ENCODE results near the gene N4BP3.
"Not testable (repeated sequence)": the region's sequence is repeated elsewhere in the genome, so short reads cannot be mapped to it uniquely, and the experiment has no call there.

N4BP3 gene, protein sequence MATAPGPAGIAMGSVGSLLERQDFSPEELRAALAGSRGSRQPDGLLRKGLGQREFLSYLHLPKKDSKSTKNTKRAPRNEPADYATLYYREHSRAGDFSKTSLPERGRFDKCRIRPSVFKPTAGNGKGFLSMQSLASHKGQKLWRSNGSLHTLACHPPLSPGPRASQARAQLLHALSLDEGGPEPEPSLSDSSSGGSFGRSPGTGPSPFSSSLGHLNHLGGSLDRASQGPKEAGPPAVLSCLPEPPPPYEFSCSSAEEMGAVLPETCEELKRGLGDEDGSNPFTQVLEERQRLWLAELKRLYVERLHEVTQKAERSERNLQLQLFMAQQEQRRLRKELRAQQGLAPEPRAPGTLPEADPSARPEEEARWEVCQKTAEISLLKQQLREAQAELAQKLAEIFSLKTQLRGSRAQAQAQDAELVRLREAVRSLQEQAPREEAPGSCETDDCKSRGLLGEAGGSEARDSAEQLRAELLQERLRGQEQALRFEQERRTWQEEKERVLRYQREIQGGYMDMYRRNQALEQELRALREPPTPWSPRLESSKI

DNA sequence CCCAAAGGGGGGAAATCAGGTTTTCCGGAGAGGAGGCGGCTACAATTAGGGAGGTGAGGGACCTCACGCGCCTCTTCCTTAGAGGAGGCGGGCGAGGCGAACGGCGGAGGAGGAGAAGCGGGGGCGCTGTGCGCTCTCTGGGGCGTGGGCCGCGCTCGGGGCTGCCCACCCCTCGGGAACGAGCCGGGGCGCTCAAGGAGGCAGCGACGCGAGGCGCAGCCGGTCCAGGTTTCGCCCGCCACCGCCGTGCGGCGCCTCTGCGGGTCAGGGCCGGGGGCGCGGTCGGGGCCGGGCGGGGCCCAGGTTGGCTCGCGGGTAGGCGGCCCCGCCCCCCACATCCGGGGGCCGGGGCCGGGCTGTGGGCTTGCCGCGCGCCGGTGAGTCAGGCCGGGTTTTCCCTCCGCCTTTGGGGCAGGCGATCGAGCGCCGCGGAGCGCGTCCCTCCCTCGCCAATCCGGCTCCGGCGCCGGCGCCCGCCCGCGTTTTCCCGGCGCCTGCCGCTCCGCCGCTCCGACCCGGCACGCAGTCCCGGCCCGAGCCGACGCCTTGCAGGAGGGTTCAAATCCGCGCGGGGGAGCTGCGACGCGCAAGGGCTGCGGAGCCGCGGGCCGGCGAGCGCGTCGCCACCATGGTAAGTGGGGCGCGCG, at the start of gene N4BP3:
Gene N4BP3 (plus strand): TSS at position 392 of the 647 bp plus-strand sequence. CDS start 6,052 bp downstream, outside the sequence.
- peak; percentile 56 for DNase-seq

- DNase-seq = no peak
These were observed 45.6 kb upstream of the N4BP3 start for GRCh38 chr5:178067755-178068154.

- no peak for DNase-seq
These were observed 45.0 kb upstream of the N4BP3 start for GRCh38 chr5:178068293-178068692.

GRCh38 chr5:178069909-178070308, 43.4 kb upstream of the N4BP3 start:
- peak; percentile 64 for DNase-seq

GRCh38 chr5:178071108-178071507, 42.2 kb upstream of the N4BP3 start:
- DNase-seq = no peak

DNA sequence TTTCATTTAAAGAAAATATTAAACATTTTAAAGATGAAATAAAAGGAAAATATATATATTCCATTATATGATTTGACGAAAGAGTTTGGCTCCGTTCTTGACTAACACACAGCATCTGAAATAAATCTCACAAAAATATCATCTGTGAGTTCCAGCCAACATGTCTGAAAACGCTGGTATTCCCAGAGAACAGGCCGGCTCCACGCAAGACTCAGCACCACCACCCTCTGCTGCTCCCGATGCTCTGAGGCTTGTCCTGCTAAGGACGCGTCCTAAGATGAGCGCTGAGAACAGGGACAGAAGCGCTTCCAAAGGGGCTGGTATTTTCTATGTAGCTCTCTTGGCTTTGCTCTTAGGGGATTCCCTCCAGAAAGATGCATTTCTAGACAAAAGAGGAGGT, 40.6 kb upstream of the N4BP3 start:
- no peak for DNase-seq

- peak; percentile 65 for DNase-seq
These were observed 38.9 kb upstream of the N4BP3 start for GRCh38 chr5:178074266-178074952.

DNA sequence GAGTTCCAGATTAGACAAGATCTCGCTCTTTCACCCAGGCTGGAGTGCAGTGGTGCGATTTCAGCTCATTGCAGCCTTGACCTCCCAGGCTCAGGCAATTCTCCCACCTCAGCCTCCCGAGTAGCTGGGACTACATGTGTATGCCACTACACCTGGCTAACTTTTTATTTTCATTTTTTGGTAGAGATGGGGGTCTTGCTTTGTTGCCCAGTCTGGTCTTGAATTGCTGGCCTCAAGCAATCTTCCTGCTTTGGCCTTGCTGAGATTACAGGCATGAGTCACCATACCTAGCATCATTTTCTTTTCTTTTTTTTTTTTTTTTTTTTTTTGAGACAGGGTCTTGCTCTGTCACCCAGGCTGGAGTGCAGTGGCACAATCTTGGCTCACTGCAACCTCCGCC, 36.4 kb upstream of the N4BP3 start:
- DNase-seq = not testable (repeated sequence)

DNA sequence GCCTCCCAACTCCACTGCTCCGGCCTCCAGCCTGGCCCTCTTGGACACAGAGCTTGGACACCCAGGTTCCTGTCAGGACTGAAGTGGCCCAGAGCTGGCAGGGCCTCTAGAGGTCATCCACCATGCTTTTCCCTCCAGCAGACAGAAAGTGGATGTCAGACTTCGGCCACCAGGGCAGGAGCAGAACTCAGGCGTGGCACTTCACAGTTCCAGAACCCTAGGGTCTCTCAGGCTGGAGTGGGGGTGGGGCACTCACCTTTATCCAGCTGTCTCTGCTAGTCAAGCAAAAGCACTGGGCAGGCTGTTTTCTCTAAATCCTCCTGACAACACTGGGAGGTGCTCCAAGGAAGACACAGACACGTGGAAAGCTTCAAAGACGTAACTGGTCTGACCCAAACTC, 35.6 kb upstream of the N4BP3 start:
- no peak for DNase-seq

DNA sequence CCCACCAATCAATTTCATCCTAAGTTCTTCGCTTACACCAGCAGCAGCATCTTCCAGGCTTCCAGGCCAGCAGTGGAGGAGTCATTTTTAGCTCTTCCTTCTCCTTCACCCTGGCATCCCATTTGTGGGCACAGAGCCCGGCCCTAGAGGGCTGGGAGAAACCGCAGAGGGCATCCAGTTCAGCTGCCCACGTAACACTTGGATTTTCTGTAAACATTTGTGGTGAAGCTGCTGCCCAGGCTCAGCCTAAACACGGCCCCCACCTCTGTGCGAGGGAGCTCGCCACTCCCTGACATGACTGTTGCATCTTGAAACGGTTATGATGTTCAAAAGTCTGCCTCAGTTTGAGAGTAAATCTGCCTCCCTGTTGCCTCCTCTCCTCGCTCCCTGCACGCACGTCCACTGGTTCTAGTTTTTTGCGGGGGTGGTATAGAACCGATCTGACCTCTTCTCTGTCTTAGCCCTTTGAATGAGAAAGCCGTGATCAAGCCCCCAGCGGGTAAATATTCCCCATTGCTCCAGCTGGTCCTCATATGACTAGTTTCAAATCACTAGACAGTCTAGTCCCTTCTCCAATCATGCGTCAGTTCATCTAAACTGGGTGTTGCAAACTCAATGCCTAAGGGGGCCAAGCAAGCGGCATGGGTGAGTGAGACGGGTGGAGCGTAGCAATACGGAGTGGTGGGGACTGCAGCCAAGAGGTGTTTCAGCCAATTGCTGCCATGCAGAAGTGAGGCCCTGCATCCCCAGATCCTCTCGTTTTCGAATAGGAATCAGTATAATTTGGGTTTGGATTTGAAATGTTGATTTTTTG, 34.9 kb upstream of the N4BP3 start:
- DNase-seq = no peak

DNA sequence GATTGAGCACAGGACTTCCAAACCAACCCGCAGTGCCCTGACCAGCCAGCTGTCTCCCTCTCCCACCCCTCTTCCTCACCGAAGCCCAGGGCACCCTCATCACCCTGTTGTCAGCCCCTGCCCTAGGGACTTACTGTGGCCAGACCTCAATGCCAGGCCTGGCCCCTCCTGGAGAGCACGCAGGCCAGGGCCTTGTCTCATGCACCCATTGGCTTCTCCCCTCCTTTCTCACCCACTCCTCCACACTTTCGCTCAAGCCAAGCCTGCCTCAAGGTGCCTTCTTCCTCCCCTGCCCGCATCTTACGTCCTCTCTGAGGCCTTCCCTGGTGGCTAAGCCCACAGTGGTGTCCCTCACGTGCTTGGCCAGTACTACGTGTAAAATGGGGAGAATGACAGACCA, 33.3 kb upstream of the N4BP3 start:
- no peak for DNase-seq

- DNase-seq = no peak
These were observed 32.5 kb upstream of the N4BP3 start for GRCh38 chr5:178080618-178081410.

DNA sequence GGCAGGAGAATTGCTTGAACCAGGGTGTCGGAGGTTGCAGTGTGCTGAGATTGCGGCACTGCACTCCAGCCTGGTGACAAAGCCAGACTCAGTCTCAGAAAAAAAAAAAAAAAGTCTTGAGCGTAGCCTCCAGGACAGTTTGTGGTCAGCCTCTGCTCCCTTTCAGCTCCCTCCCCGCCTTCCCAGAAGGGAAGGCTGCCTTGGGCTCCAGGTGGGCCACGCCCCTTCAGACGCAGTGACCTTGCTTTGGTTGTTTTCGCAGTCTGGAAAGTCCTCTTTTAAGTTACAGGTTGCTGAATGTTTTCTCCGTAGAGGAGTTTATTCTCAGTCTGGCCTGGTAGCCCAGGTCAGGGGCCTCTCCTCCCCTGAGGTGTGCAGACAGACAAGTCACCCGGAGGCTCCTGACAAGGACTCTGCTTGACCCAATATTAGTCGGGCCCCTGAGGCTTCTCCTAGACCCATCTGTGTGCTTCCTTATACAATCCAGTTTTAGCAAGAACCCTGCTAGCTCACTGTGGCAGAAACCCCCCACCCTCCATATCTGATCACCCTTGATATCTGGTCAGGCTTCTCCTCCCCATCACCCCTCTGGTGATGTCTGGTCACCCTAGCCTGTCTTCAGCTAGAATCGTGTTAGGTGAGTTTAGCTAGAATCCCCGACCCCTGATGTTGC, 31.6 kb upstream of the N4BP3 start:
- DNase-seq = no peak

DNA sequence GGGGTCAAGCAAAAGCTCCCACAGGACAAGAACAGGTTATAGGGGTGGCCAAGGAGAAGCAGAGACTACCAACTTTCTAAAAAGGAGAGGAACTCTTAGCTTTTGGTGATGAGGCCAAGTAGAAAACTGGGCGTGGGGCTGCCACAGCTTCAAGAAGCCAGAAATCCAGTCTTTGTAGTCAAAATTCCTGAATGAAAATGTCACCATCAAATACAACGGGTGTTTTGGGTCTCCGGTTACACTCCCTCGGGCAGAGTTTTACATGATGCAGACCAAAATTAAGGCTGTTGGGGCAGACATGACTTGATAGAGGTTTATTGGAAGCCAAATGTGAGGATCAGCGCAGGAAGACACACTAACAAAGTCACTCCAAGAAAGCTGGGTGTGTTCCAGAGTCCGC, 29.4 kb upstream of the N4BP3 start:
- no peak for DNase-seq

- DNase-seq = no peak
These were observed 28.0 kb upstream of the N4BP3 start for GRCh38 chr5:178085316-178085715.

DNA sequence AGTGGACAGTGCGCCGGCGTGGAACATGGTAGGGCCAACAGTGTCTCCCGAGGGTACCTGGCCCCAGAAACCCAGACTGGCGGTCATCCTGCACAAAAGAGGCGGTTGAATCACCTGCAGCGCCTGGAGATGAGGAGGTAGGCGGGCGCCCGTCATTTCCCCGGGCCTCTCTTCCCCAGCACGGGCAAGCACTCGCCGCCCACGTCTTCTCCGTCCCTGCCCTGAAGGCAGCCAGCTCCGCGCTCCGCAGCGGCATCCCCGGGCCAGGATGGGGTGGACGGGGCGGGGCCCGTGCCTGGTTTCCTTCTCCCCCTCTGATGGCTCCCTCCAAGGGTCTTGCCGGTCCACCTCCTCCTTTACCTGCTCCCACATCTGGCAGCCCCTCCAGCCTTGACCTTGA, 27.1 kb upstream of the N4BP3 start:
- DNase-seq = no peak

DNA sequence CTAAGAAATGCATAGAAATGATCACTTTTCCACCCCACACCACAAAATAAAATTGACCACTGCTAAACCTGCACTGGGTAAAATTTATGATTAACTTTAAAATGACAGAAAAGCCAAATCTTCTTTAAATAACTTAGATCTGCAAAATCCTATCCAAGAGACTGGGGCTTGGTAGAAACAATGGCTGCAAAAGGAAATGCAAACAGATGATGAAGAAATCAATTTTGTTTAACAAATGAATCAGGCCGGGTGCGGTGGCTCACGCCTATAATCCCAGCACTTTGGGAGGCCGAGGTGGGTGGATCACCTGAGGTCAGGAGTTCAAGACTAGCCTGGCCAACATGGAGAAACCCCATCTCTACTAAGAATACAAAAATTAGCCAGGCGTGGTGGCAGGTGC, 26.1 kb upstream of the N4BP3 start:
- DNase-seq = not testable (repeated sequence)

DNA sequence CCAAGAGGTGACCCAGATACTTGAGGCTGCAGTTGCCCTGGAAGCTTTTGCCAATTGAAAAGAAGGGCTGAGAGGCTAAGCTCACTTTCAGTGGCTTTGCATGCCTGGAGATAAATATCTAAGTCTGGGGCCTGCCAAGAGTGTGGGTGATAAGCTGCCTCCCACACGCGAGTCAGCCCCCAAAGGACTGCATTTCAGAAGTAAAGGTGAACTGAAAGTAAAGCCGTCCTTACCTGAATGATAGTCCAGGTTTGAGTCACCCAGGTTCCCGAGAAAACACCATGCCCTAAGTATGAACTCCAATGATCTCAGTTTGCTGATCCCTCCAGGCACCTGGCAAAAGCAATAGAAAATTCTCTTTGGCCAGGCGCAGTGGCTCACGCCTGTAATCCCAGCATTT, 22.5 kb upstream of the N4BP3 start:
- no peak for DNase-seq

- no peak for DNase-seq
These were observed 20.2 kb upstream of the N4BP3 start for GRCh38 chr5:178093134-178093533.

DNA sequence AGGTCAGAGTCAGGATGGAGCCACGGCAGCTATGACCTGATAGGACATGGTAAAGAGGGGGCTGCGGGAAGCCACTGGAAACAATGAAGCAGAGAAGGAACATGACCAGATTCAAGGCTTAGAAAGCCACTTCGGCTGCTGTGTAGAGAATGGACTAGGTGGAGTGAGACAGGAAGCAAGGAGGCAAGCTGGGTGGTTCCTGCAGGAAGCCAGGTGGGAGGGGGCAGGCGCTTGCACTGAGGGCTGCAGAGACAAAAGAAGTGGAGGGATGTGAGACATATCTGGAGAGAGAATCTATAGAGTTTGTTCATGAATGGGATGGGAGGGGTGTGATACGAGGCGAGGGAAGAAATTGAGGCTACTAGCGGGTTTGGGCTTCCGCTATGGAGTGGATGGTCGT, 19.0 kb upstream of the N4BP3 start:
- DNase-seq = no peak

GRCh38 chr5:178098685-178099084, 14.6 kb upstream of the N4BP3 start:
- no peak for DNase-seq
